Lower leg skin (tissue), 4 donors: ENCODE results near the gene PRND. TPM values are rescaled to one million over a fixed set of nuclear protein-coding genes. Genes with fewer than 3 reads are reported as not detected.
"Not testable (repeated sequence)": the region's sequence is repeated elsewhere in the genome, so short reads cannot be mapped to it uniquely, and the experiment has no call there.

Experiments
- DNase-seq, 2 donors: peaks; one replicate each; pipeline ENCODE4 v3.0.0-alpha.2; 2019; ENCODE audit warnings: low spot score in 2 of 2
- H3K4me3 ChIP-seq: fragments of 200-600 bp; sonication (generic); 2 replicates; pipeline ENCODE4 v1.5.1; 2017; ENCODE audit warnings: mild to moderate bottlenecking, low read depth; ENCODE audit not compliant: poor library complexity, severe bottlenecking
- POLR2A ChIP-seq, 2 donors: fragments of 450-650 bp; IDR thresholded peaks; one replicate each; pipeline ENCODE4 v1.6.1; 2016 to 2017; ENCODE audit warnings: antibody characterized with exemption in 2 of 2, mild to moderate bottlenecking in 1 of 2, moderate library complexity in 1 of 2
- WGBS, 2 donors: methylation state at CpG; one replicate each; pipeline ENCODE4 v1.1.5; 2018; 5-methylcytosine and 5-hydroxymethylcytosine counted together
- intact Hi-C: fragments of 100-400 bp; cut with DNase I; formaldehyde crosslinking; loops from one replicate; pipeline ENCODE4 v1.15.0; 2023; ENCODE audit warnings: low total_unique reads
- total RNA-seq, 4 donors: library from RNA; depleted of rRNA; stranded (reverse); fragments of >200 nt; gene quantifications; one replicate each; pipeline ENCODE4 v1.1.0, GENCODE V29; 2016
- TF ChIP-seq, protein P1 (sequence below), 3 donors: fragments of 450-650 bp; IDR thresholded peaks; one replicate each; pipeline ENCODE4 v1.5.1; 2016; ENCODE audit warnings: antibody characterized with exemption in 3 of 3, mild to moderate bottlenecking in 3 of 3, moderate library complexity in 2 of 3

Gene PRND
- total RNA-seq, 4 donors from 2014 or later = 0.06 to 0.46 TPM; not detected in 2

DNA sequence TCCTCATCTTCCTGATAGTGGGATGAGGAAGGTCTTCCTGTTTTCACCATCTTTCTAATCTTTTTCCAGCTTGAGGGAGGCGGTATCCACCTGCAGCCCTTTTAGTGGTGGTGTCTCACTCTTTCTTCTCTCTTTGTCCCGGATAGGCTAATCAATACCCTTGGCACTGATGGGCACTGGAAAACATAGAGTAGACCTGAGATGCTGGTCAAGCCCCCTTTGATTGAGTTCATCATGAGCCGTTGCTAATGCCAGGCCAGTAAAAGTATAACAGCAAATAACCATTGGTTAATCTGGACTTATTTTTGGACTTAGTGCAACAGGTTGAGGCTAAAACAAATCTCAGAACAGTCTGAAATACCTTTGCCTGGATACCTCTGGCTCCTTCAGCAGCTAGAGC, 21.8 kb upstream of the PRND start:
- no peak for DNase-seq
- TF ChIP-seq, protein P1, sequence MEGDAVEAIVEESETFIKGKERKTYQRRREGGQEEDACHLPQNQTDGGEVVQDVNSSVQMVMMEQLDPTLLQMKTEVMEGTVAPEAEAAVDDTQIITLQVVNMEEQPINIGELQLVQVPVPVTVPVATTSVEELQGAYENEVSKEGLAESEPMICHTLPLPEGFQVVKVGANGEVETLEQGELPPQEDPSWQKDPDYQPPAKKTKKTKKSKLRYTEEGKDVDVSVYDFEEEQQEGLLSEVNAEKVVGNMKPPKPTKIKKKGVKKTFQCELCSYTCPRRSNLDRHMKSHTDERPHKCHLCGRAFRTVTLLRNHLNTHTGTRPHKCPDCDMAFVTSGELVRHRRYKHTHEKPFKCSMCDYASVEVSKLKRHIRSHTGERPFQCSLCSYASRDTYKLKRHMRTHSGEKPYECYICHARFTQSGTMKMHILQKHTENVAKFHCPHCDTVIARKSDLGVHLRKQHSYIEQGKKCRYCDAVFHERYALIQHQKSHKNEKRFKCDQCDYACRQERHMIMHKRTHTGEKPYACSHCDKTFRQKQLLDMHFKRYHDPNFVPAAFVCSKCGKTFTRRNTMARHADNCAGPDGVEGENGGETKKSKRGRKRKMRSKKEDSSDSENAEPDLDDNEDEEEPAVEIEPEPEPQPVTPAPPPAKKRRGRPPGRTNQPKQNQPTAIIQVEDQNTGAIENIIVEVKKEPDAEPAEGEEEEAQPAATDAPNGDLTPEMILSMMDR (IDR thresholded peaks at IDR 0.05) = no peak
- TF ChIP-seq POLR2A (IDR thresholded peaks at IDR 0.05) = no peak
- intact Hi-C loops = no loop called here
- 98 to 100% methylated on average over 3 of the region's 3 CpGs for WGBS, 2 donors
- H3K4me3 ChIP-seq = no peak overlapping the region

DNA sequence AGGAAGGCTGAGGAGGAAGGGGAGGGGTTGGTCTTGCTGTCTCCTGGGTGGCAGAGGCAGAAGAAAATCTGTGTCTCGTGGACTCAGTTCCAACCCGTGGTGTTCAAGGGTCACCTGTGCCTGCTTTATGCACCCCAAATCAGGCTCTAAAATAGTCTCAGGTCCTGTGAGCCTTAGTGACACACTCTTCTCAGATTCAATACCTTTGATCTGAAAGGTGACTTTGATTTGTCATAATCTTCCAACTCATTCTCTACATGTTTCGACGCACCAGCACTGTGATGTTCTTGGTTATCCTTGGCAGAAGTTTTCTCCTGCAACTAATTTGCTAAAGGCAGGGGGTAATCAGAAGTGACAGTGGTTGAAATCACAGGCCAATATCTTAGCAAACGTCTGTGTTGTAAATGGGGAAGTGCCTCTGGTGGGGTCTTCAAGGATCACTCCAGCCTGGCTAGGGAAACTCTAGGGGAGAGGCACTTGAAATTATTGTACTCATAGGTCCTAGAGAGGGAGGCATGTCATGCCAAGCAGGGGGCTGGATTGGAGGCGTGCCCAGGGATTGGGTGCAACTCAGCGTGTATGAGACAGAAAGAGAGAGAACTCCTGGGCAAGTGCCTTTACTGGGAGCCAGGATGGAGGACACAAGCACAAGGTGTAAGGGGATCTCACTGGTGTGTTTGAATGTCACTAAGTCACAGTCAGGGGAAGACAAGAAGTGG, 19.0 kb upstream of the PRND start:
- no peak for TF ChIP-seq POLR2A (IDR thresholded peaks at IDR 0.05)
- TF ChIP-seq, protein P1 (IDR thresholded peaks at IDR 0.05) = no peak
- H3K4me3 ChIP-seq = no peak overlapping the region
- 58 to 60% methylated on average over 7 of the region's 7 CpGs for WGBS, 2 donors
- intact Hi-C loops = no loop called here
- peak in 1 of 2 donors; percentile 45 for DNase-seq

DNA sequence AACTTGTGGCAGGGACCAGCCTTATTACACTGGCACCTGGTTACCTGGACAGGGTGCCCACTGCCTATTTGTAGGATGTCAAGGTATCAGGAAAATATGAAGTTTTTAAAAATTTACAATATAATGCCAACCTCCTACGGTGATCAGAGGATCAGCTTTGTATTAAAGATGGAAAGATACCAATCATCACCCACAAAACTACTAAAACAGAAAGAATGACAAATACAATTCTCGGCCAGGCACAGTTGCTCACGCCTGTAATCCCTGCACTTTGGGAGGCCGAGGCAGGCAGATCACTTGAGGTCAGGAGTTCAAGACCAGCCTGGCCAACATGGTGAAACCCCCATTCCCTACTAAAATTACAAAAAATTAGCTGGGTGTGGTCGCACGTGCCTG, 18.4 kb upstream of the PRND start:
- WGBS, 2 donors = 79 to 84% methylated on average over 6 of the region's 6 CpGs
- peak in 1 of 2 donors; percentile 31 for DNase-seq
- TF ChIP-seq POLR2A (IDR thresholded peaks at IDR 0.05) = no peak
- TF ChIP-seq, protein P1 (IDR thresholded peaks at IDR 0.05) = no peak
- intact Hi-C loops = no loop called here
- H3K4me3 ChIP-seq = no peak overlapping the region

DNA sequence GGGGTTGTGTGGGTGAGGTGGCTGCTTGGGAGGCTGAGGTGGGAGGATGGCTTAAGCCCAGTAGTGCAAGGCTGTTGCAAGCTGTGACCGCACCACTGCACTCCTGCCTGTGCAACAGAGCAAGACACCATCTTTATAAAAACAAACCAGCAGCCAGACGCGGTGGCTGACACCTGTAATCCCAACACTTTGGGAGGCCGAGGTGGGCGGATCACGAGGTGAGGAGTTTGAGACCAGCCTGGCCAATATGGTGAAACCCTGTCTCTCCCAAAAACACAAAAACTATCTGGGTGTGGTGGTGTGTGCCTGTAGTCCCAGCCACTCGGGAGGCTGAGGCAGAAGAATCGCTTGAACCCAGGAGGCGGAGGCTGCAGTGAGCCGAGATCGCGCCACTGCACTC, 14.8 kb upstream of the PRND start:
- H3K4me3 ChIP-seq, intact Hi-C loops, DNase-seq: not testable (repeated sequence)
- 96% methylated on average over 12 of the region's 12 CpGs for WGBS, 2 donors

DNA sequence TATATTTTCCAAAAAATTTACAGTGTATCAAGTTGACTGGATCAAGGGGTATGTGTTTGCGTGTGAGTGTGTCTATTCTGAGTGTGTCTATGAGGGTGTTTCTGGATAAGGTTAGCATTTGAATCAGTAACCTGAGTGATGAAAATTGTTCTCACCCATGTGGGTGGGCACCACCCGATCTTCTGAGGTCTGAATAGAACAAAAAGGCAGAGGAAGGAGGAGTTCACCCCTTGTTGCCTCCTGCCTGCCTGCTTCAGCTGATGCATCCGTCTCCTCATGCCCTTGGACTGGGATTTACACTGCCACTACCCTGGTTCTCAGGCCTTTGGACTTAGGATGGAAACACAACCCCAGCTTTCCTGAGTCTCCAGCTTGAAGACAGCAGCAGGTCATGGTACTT, 13.7 kb upstream of the PRND start:
- intact Hi-C loops = no loop called here
- TF ChIP-seq, protein P1 (IDR thresholded peaks at IDR 0.05) = no peak
- no peak for TF ChIP-seq POLR2A (IDR thresholded peaks at IDR 0.05)
- WGBS, 2 donors = 81 to 89% methylated on average over 3 of the region's 3 CpGs
- no peak for DNase-seq
- H3K4me3 ChIP-seq = no peak overlapping the region

DNA sequence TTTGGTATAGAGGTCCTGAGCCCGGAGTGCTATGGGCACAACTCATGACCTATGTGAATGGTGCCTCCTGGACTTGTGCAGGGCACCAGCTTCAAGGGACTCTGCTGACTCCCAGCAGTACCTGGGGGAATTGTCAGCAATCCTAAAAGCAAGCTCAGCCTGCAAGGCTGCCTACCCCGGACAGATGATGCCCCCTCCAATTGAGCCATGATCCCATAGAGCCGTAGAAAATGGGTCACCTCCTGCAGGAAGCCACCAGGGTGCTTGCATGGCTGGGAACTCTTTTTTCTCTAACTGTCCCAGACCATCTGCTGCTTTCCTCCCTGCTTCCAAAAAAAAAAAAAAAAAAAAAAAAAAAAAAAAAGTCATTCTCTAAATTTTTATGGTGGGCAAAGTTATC, 12.9 kb upstream of the PRND start:
- no peak overlapping the region for H3K4me3 ChIP-seq
- WGBS, 2 donors = 80 to 100% methylated on average over 3 of the region's 3 CpGs
- intact Hi-C loops = no loop called here
- no peak for TF ChIP-seq POLR2A (IDR thresholded peaks at IDR 0.05)
- TF ChIP-seq, protein P1 (IDR thresholded peaks at IDR 0.05) = no peak
- no peak for DNase-seq
